CD14-positive monocyte (primary cell): ENCODE data around the gene ABCA10. TPM values are rescaled to one million over a fixed set of nuclear protein-coding genes. Genes with fewer than 3 reads are reported as not detected.

ENCODE experiments used
- DNase-seq, 3 donors: peaks; one replicate each; pipeline ENCODE4 v3.0.0-alpha.2; 2011 to 2022
- H2AFZ ChIP-seq: 2 replicates; pipeline ENCODE4 v1.6.0; 2012; ENCODE audit warnings: mild to moderate bottlenecking, low read depth, low read length, inconsistent platforms; ENCODE audit not compliant: insufficient read depth, poor library complexity, severe bottlenecking
- H3K27ac ChIP-seq, 2 donors: 1 replicate in 1 of 2; 2 replicates in 1 of 2; pipeline ENCODE4 v1.5.1; 2012 to 2013; ENCODE audit warnings: low read length in 2 of 2, control low read depth in 1 of 2, inconsistent platforms in 1 of 2, low read depth in 1 of 2, mild to moderate bottlenecking in 1 of 2
- H3K27me3 ChIP-seq, 2 donors: one replicate each; pipeline versions ENCODE4 v1.6.0 to v1.6.1; 2011 to 2013; ENCODE audit warnings: low read length in 2 of 2; ENCODE audit not compliant: control insufficient read depth in 2 of 2, insufficient read depth in 2 of 2
- H3K36me3 ChIP-seq, 2 donors: replicated peaks in 1 of 2; 1 replicate in 1 of 2; 2 replicates in 1 of 2; pipeline versions ENCODE4 v1.5.1 to v1.6.1; 2012 to 2013; ENCODE audit warnings: low read length in 2 of 2, control low read depth in 1 of 2, inconsistent platforms in 1 of 2, mild to moderate bottlenecking in 1 of 2; ENCODE audit not compliant: insufficient read depth in 2 of 2, control insufficient read depth in 1 of 2
- H3K4me1 ChIP-seq, 2 donors: 1 replicate in 1 of 2; 2 replicates in 1 of 2; pipeline versions ENCODE4 v1.5.1 to v1.6.1; 2012 to 2013; ENCODE audit warnings: low read length in 2 of 2, control low read depth in 1 of 2, inconsistent platforms in 1 of 2, mild to moderate bottlenecking in 1 of 2, moderate library complexity in 1 of 2; ENCODE audit not compliant: insufficient read depth in 2 of 2, control insufficient read depth in 1 of 2
- H3K4me2 ChIP-seq: replicated peaks from 2 replicates; pipeline ENCODE3; 2012; ENCODE audit warnings: low read length, moderate library complexity, mild to moderate bottlenecking; ENCODE audit not compliant: poor library complexity, severe bottlenecking; ENCODE audit errors: extremely low read depth
- H3K4me3 ChIP-seq, 3 experiments: fragments of 200-600 bp in 1 of 3; sonication (generic) in 1 of 3; replicated peaks in 1 of 3; 1 replicate in 2 of 3; 2 replicates in 1 of 3; pipeline ENCODE4 v1.5.1; 2011 to 2013; ENCODE audit warnings: low read length in 3 of 3, mild to moderate bottlenecking in 3 of 3, control low read depth in 2 of 3, low read depth in 2 of 3, inconsistent platforms in 1 of 3, moderate library complexity in 1 of 3
- H3K79me2 ChIP-seq: 2 replicates; pipeline ENCODE4 v1.6.0; 2012; ENCODE audit warnings: mild to moderate bottlenecking, control low read depth, inconsistent platforms, low read length, moderate library complexity; ENCODE audit not compliant: insufficient read depth
- H3K9ac ChIP-seq: 2 replicates; pipeline ENCODE4 v1.6.0; 2017; ENCODE audit warnings: low read length, mild to moderate bottlenecking; ENCODE audit not compliant: insufficient read depth, poor library complexity, severe bottlenecking
- H3K9me3 ChIP-seq, 2 donors: replicated peaks in 1 of 2; 1 replicate in 1 of 2; 2 replicates in 1 of 2; pipeline versions ENCODE4 v1.5.1 to v1.6.1; 2012 to 2013; ENCODE audit warnings: low read length in 2 of 2, control low read depth in 1 of 2; ENCODE audit not compliant: control insufficient read depth in 1 of 2, insufficient read depth in 1 of 2
- H4K20me1 ChIP-seq: 2 replicates; pipeline ENCODE4 v1.6.0; 2012; ENCODE audit warnings: mild to moderate bottlenecking, low read length, control low read depth, moderate library complexity; ENCODE audit not compliant: insufficient read depth
- H3K27ac Mint-ChIP-seq, 7 donors: one replicate each; pipeline ENCODE4 v1.8.0; 2020; ENCODE audit warnings: mild to moderate bottlenecking in 7 of 7, mixed read lengths in 7 of 7, moderate library complexity in 6 of 7, inconsistent platforms in 2 of 7
- H3K27me3 Mint-ChIP-seq, 3 donors: one replicate each; pipeline ENCODE4 v1.8.0; 2021 to 2022; ENCODE audit warnings: low read depth in 3 of 3, mild to moderate bottlenecking in 3 of 3, mixed read lengths in 3 of 3, moderate library complexity in 3 of 3, inconsistent platforms in 1 of 3
- H3K36me3 Mint-ChIP-seq, 2 donors: one replicate each; pipeline ENCODE4 v1.8.0; 2020; ENCODE audit warnings: mixed read lengths in 2 of 2, inconsistent platforms in 1 of 2, mild to moderate bottlenecking in 1 of 2
- H3K4me1 Mint-ChIP-seq: one replicate; pipeline ENCODE4 v1.8.0; 2020; ENCODE audit warnings: mild to moderate bottlenecking, mixed read lengths
- H3K4me3 Mint-ChIP-seq, 2 donors: one replicate each; pipeline ENCODE4 v1.8.0; 2020; ENCODE audit warnings: mild to moderate bottlenecking in 2 of 2, mixed read lengths in 2 of 2, moderate library complexity in 1 of 2
- H3K9me3 Mint-ChIP-seq, 7 donors: one replicate each; pipeline ENCODE4 v1.8.0; 2020 to 2022; ENCODE audit warnings: mixed read lengths in 7 of 7, mild to moderate bottlenecking in 6 of 7, moderate library complexity in 6 of 7, inconsistent platforms in 2 of 7
- CTCF ChIP-seq: fragments of 200-600 bp; IDR thresholded peaks from one replicate; pipeline ENCODE4 v1.8.0; 2022; ENCODE audit warnings: antibody characterized with exemption, mild to moderate bottlenecking
- WGBS: methylation state at CpG from one replicate; pipeline ENCODE4 v1.1.5; 2013; ENCODE audit warnings: missing lambda C conversion rate; ENCODE audit not compliant: insufficient coverage; 5-methylcytosine and 5-hydroxymethylcytosine counted together
- intact Hi-C, 2 donors: fragments of 100-400 bp; cut with micrococcal nuclease; formaldehyde crosslinking; loops; one replicate each; pipeline versions ENCODE4 v1.15.0 to v1.15.1; 2023
- polyA plus RNA-seq, 3 donors: library from polyadenylated mRNA; depleted of rRNA in 1 of 3; unstranded in 2 of 3; stranded (reverse) in 1 of 3; fragments of 300-500 nt in 2 of 3; fragments of >200 nt in 1 of 3; fragmentation: Illumina TruSeq in 2 of 3; gene quantifications; 1 replicate in 2 of 3; 2 replicates in 1 of 3; pipeline ENCODE4 v1.2.3, GENCODE V29; 2012 to 2021

Gene ABCA10
- polyA plus RNA-seq, 3 donors = 0.08 to 0.13 TPM; not detected in 1

GRCh38 chr17:69213059-69213813 lies 15.4 kb downstream of the ABCA10 start:
- H2AFZ ChIP-seq = no peak overlapping the region
- no peak overlapping the region for H3K27ac ChIP-seq
- 92% methylated on average over 8 of the region's 9 CpGs for WGBS
- Mint-ChIP-seq H3K36me3 (peaks cover 3 to 5% of the 10 kb centered on the region in 2 donors), H3K4me1 (no peaks in the 10 kb centered on the region), H3K27ac (peak overlapping the region in 1 of 7 donors; percentile 16), H3K4me3 (no peak overlapping the region), H3K9me3 (peaks cover 8 to 33% (median 28%) of the 10 kb centered on the region in 7 donors), H3K27me3 (peaks cover 0 to 3% (median 2%) of the 10 kb centered on the region in 3 donors)
- intact Hi-C loops = no loop called here
- H3K27me3 ChIP-seq = no peaks in the 10 kb centered on the region
- no peaks in the 10 kb centered on the region for H3K4me1 ChIP-seq
- H4K20me1 ChIP-seq = no peaks in the 10 kb centered on the region
- H3K4me3 ChIP-seq = no peak overlapping the region
- no peaks in the 10 kb centered on the region for H3K36me3 ChIP-seq
- H3K79me2 ChIP-seq = no peaks in the 10 kb centered on the region
- no peak overlapping the region for H3K9ac ChIP-seq
- H3K4me2 ChIP-seq = no peak overlapping the region
- TF ChIP-seq CTCF = no peak
- DNase-seq = no peak
- peaks cover 8 to 22% of the 10 kb centered on the region in 2 donors for H3K9me3 ChIP-seq

- DNase-seq = no peak
- no peak overlapping the region for H3K4me3 Mint-ChIP-seq
- peaks cover 20 to 21% of the 10 kb centered on the region in 2 donors for H3K9me3 ChIP-seq
- no peak overlapping the region for H3K9ac ChIP-seq
- no peaks in the 10 kb centered on the region for H3K4me1 ChIP-seq
- WGBS = no CpG with 5 or more reads among the region's 2 CpGs
- H3K9me3 Mint-ChIP-seq = peaks cover 14 to 47% (median 34%) of the 10 kb centered on the region in 7 donors
- peaks cover 12% of the 10 kb centered on the region for H3K4me1 Mint-ChIP-seq
- H3K27ac Mint-ChIP-seq = no peak overlapping the region
- H3K27ac ChIP-seq = no peak overlapping the region
- TF ChIP-seq CTCF = no peak
- H3K27me3 ChIP-seq = no peaks in the 10 kb centered on the region
- H3K27me3 Mint-ChIP-seq = peaks cover 0 to 5% (median 0%) of the 10 kb centered on the region in 3 donors
- H2AFZ ChIP-seq = no peak overlapping the region
- H3K36me3 Mint-ChIP-seq = peaks cover 6 to 7% of the 10 kb centered on the region in 2 donors
- no peaks in the 10 kb centered on the region for H4K20me1 ChIP-seq
- H3K4me2 ChIP-seq = no peak overlapping the region
- no peaks in the 10 kb centered on the region for H3K36me3 ChIP-seq
- H3K79me2 ChIP-seq = no peaks in the 10 kb centered on the region
- H3K4me3 ChIP-seq = no peak overlapping the region
- intact Hi-C loops = loop anchor here in 1 of 2 donors (2.0 kb wide), 1 partner anchor 16 kb away; no protein-coding TSS in a partner anchor
Observed at GRCh38 chr17:69208640-69209039, 20.0 kb downstream of the ABCA10 start.
